ENCODE data around the gene AHCYL1.
"Not testable (repeated sequence)": the region's sequence is repeated elsewhere in the genome, so short reads cannot be mapped to it uniquely, and the experiment has no call there.

Gene AHCYL1

DNA sequence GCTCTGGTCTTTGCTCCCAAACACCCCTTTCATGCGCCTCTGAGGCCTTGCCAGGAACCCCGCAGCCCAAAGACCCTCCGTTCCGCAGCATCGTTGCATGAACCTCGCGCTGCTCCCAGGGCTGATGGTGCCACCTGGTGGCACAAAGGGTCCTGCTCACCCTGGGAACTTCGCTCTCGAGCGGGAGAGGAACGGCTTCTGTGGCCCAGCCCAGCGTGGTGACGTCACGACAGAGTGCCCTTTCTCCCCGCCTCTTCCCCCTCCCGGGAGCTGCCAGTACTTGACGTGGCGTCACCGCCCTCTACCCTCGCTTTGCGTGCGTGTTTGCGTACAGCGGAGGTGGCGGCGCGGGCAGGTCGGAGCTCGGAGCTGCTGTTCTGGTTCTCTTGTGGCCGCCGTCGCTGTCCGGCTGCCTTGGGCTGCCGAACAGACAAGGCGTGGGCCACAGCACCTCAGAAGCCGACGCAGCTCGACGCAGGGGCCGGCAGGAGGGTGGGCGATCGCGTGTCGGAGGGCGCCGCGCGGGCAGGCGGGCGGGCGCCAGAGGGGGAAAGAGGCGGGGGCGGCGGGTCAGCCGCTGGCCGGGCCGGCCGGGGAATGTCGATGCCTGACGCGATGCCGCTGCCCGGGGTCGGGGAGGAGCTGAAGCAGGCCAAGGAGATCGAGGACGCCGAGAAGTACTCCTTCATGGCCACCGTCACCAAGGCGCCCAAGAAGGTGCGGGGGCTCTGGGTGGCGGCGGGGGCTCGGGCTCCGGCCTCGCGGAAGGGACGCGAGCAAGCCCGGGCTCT, at the start of gene AHCYL1:
Gene AHCYL1 (plus strand): TSS at position 310 of the 791 bp plus-strand sequence. CDS start 288 bp downstream, at position 598.
- Histone ChIP-seq H3K9me3 (ENCODE audit: control insufficient read depth, insufficient read depth, low read length) (no peaks in the 10 kb centered on the region), H3K4me1 (ENCODE audit: insufficient read depth, low read length) (peaks cover 25% of the 10 kb centered on the region), H3K36me3 (ENCODE audit: insufficient read depth, low read length) (no peaks in the 10 kb centered on the region), H3K9ac (ENCODE audit: low read depth, low read length) (peak within 1 kb of the TSS; percentile 94)

DNA sequence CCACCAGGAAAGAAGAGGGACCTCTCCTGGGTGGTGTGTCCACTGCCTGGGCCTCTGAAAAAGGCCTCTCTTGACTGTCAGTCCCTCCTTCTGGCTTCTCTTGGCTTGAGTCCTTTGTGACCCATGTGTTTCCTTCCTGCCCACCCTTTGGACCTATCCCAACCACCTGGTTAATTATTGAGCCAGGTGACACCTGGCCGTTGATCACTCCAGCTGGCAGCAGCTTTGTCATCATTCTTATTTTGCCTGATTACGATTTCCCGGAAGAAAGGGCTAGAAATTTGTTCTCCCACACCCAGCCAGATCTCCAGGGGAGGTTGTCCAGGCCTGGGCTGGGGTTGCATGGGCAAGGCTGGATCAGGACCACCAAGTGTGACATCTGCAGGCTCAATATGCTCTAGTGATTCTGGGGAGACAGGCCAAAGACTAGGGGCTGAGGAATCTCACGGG, 49.1 kb upstream of the AHCYL1 start:
- H3K4me1 ChIP-seq (ENCODE audit: insufficient read depth, low read length), result peaks cover 1% of the 10 kb centered on the region
- no peaks in the 10 kb centered on the region for H3K9me3 ChIP-seq (ENCODE audit: control insufficient read depth, insufficient read depth, low read length)
- no peaks in the 10 kb centered on the region for H3K36me3 ChIP-seq (ENCODE audit: insufficient read depth, low read length)
- no peak overlapping the region for H3K9ac ChIP-seq (ENCODE audit: low read depth, low read length)

DNA sequence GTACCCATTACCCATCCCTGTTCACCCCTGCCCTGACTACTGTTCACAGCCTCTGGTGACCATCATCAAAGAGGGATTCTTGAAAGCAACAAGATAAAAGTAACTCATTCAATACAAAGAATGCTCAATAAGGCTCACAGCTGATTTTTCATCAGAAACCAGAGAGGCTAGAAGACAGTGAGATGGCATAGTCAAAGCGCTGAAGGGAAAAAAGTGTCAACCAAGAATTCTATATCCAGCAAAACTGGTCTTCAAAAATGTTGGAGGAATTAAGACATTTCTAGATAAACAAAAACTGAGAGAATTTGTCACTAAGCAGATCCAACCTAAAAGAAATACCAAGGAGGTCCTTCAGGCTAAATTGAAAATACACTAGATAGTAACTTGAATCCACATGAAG, 46.8 kb upstream of the AHCYL1 start:
- Histone ChIP-seq H3K9ac (ENCODE audit: low read depth, low read length) (no peak overlapping the region), H3K9me3 (ENCODE audit: control insufficient read depth, insufficient read depth, low read length) (no peaks in the 10 kb centered on the region), H3K4me1 (ENCODE audit: insufficient read depth, low read length) (no peaks in the 10 kb centered on the region), H3K36me3 (ENCODE audit: insufficient read depth, low read length) (no peaks in the 10 kb centered on the region)

DNA sequence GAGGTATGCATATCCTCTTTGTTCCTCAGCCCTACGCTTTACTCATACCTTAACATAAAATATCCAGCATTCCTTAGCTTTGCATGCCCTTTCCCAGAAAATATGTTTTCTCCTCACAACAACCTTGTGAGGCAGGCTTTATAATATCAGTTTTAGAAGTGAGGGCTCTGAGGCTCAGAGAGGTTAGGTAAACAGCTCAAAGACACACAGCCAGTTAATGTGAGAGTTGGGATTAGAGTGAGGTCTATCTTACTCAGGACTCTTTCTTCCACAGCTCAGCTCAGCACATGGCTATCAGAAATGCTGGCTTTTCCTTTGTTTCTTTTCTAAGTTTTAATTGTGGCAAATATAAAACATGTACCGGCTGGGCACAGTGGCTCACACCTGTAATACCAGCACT, 46.0 kb upstream of the AHCYL1 start:
- Histone ChIP-seq H3K9ac (ENCODE audit: low read depth, low read length) (no peak overlapping the region), H3K36me3 (ENCODE audit: insufficient read depth, low read length) (no peaks in the 10 kb centered on the region), H3K9me3 (ENCODE audit: control insufficient read depth, insufficient read depth, low read length) (no peaks in the 10 kb centered on the region), H3K4me1 (ENCODE audit: insufficient read depth, low read length) (no peaks in the 10 kb centered on the region)

DNA sequence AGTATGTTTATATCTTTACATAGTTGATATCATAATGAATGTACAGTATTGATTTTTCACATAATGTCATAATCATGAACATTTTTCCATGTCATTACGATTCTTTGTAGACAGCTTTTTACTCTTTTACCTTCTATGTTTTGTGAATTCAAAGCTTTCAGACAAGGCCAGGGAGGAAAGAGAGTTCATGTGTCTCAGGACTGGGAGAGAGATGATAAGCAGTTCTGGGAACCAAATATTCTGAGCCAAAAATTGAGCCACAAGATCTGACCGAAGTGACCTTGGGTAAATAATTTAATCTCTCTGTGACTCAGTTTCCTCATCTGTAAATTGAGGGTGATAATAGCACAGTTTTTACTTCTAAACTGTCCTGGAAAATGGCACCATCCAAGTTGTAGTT, 42.1 kb upstream of the AHCYL1 start:
- Histone ChIP-seq H3K4me1 (ENCODE audit: insufficient read depth, low read length) (no peaks in the 10 kb centered on the region), H3K9ac (ENCODE audit: low read depth, low read length) (no peak overlapping the region), H3K9me3 (ENCODE audit: control insufficient read depth, insufficient read depth, low read length) (no peaks in the 10 kb centered on the region), H3K36me3 (ENCODE audit: insufficient read depth, low read length) (no peaks in the 10 kb centered on the region)

DNA sequence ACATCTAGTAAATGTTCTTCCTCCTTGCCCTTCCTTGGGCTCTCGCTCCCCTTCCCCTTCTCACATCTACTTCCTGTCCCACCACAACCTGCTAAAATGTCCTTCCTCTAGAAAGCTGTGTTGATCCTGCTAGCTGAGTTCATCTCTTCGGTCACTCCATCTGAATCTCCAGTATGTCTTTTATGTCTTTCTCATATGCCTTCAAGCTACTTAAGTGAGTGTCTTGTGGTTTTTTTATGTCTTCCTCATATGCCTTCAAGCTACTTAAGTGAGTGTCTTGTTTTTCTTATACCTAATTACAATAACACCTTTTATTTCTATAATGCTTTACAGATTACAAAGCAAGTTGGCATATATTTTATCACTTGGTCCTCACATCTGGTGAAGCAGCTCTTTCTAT, 40.0 kb upstream of the AHCYL1 start:
- H3K9ac ChIP-seq (ENCODE audit: low read depth, low read length), result no peak overlapping the region
- H3K9me3 ChIP-seq (ENCODE audit: control insufficient read depth, insufficient read depth, low read length), result no peaks in the 10 kb centered on the region
- H3K4me1 ChIP-seq (ENCODE audit: insufficient read depth, low read length), result no peaks in the 10 kb centered on the region
- no peaks in the 10 kb centered on the region for H3K36me3 ChIP-seq (ENCODE audit: insufficient read depth, low read length)

DNA sequence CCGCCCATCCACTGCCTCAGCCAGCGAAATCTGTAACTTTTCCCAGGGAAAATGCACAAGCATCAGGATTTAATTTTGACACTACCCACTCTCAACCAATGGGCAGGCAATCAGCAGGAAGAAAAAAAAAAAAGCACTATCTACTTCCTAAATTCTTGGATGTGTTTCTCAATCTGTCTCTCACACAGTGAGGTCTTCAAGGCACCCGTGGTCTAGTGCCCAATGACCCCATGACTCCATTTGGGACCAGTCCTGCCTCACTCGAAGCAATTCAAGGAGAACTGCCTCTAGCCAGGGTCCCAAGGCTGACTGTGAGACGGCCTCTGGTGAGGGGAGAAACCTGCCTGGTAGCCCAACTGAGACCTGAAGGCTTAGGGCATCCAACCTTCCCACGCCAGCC, 38.1 kb upstream of the AHCYL1 start:
- H3K36me3 ChIP-seq (ENCODE audit: insufficient read depth, low read length), result no peaks in the 10 kb centered on the region
- H3K9ac ChIP-seq (ENCODE audit: low read depth, low read length), result no peak overlapping the region
- H3K4me1 ChIP-seq (ENCODE audit: insufficient read depth, low read length), result no peaks in the 10 kb centered on the region
- H3K9me3 ChIP-seq (ENCODE audit: control insufficient read depth, insufficient read depth, low read length), result no peaks in the 10 kb centered on the region

DNA sequence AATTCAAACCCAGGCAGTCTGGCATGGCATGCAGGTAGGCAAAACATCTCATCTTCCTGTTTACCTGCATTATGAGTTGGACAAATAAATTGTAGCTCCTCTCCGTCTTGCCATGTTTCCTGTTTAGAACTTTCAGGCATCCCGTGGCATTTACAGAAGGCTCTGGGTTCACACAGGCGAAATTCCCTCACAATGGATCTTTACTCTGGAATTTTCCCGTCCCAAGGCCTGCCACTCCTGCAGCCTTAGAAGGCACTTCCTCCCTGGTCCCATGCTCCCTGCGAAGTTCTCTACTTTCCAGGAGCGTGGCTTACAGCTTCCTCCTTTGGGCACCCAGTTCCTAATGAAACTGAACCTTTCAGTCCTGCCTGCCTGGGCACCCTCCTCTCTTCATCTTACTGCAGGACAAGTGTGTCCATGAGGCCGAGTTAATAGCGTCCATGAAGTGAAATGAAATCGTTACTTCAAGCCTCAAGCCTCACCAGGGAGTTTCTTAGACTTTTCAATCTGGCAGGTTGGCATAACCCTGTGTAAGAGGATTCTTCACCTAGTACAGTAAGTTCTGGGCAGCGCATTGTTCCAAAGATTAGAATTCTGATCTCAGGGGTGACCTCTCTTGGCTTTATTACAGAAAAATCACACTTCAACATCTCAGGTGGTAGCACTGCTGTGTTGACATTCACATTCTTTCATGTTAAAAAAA, 36.8 kb upstream of the AHCYL1 start:
- no peak overlapping the region for H3K9ac ChIP-seq (ENCODE audit: low read depth, low read length)
- H3K36me3 ChIP-seq (ENCODE audit: insufficient read depth, low read length), result no peaks in the 10 kb centered on the region
- H3K9me3 ChIP-seq (ENCODE audit: control insufficient read depth, insufficient read depth, low read length), result no peaks in the 10 kb centered on the region
- H3K4me1 ChIP-seq (ENCODE audit: insufficient read depth, low read length), result no peaks in the 10 kb centered on the region

DNA sequence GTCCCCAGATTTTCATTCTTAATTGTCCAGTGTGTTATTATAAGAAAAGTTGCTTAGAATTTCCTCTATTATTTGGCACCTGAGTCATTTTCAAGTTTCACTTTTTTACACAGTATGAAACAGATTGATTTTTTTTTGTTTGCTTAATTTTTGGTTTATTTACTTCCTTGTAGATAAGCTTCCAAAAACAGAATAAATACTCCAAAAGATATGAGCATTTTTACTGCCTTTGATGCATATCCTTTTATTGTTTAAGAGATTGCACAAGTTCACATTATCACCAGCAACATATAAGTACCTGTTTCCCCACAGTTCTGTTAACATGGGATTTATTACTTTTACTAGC, 36.3 kb upstream of the AHCYL1 start:
- Histone ChIP-seq H3K9me3 (ENCODE audit: control insufficient read depth, insufficient read depth, low read length) (no peaks in the 10 kb centered on the region), H3K9ac (ENCODE audit: low read depth, low read length) (no peak overlapping the region), H3K4me1 (ENCODE audit: insufficient read depth, low read length) (no peaks in the 10 kb centered on the region), H3K36me3 (ENCODE audit: insufficient read depth, low read length) (no peaks in the 10 kb centered on the region)

DNA sequence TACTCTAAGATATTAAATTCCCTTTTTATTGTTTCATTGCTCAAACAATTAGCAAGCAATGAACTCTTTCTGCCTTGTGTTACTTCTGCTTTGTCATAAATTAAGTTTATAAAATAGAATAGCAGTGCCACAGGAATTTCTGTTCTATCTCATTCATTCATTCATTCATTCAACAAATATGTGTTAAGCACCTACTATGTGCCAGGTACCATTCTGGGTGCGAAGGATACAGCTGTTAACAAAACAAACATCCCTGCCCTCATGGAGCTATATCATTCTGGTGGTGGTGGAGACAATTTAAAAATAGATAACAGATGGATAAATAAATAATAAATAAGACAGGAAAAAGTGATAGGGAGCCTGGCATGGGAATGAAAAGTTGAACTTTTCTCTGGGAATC, 34.5 kb upstream of the AHCYL1 start:
- Histone ChIP-seq H3K4me1 (ENCODE audit: insufficient read depth, low read length) (no peaks in the 10 kb centered on the region), H3K9ac (ENCODE audit: low read depth, low read length) (no peak overlapping the region), H3K9me3 (ENCODE audit: control insufficient read depth, insufficient read depth, low read length) (no peaks in the 10 kb centered on the region), H3K36me3 (ENCODE audit: insufficient read depth, low read length) (no peaks in the 10 kb centered on the region)

DNA sequence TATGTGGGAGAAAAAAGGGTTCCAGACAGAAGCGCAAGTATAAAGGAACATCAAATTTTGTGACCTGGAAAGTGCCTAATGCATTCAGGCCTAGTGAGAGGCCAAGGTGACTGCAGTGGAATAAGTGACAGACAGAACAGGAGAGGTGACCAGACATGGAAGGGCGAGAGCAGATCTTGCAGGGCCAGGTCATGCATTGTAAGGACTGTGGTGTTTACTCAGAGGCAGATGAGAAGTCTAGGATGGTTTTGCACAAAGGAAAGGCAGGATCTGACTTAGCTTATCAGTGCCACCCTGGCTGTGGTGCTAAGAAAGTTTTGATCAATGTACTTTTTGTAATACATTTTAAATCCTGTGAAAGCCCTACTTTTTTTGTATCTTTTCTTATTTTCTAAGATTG, 34.1 kb upstream of the AHCYL1 start:
- no peaks in the 10 kb centered on the region for H3K4me1 ChIP-seq (ENCODE audit: insufficient read depth, low read length)
- no peaks in the 10 kb centered on the region for H3K9me3 ChIP-seq (ENCODE audit: control insufficient read depth, insufficient read depth, low read length)
- H3K36me3 ChIP-seq (ENCODE audit: insufficient read depth, low read length), result no peaks in the 10 kb centered on the region
- no peak overlapping the region for H3K9ac ChIP-seq (ENCODE audit: low read depth, low read length)

DNA sequence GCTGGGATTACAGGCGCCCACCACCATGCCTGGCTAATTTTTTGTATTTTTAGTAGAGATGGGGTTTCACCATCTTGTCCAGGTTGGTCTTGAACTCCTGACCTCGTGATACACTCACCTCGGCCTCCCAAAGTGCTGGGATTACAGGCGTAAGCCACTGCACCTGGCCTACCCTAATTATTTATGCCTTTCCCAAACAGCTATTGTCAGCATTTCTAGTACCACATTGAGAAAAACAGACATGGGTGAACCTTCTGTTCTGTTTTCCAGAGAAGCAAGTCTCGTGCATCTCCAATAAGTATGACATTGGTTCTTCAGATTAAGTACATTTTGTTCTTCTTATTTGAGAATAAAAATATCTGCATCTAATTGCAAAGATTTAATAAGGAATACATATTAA, 33.1 kb upstream of the AHCYL1 start:
- H3K4me1 ChIP-seq (ENCODE audit: insufficient read depth, low read length); H3K36me3 ChIP-seq (ENCODE audit: insufficient read depth, low read length); H3K9ac ChIP-seq (ENCODE audit: low read depth, low read length); H3K9me3 ChIP-seq (ENCODE audit: control insufficient read depth, insufficient read depth, low read length): not testable (repeated sequence)

DNA sequence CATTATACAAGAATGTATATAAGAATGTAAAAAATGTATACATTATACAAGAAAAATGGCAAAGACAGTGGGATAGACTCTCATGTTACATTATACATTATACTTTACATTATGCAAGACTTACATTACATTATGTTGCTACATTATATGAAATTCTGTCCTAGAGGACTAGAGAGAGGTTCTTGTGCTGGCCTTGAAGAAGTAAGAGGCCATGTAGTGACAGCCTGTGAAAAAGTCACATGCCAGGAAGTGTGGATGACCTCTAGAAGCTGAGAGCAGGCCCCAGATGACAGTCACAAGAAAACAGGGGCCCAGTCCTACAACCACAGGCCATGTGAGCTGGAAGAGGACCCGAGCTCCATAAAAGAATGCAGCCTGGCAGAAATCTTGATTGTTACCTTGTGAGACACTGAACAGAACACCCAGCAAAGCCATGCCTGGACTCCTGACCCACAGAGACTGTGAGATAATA, 30.5 kb upstream of the AHCYL1 start:
- no peaks in the 10 kb centered on the region for H3K36me3 ChIP-seq (ENCODE audit: insufficient read depth, low read length)
- H3K9me3 ChIP-seq (ENCODE audit: control insufficient read depth, insufficient read depth, low read length), result no peaks in the 10 kb centered on the region
- H3K9ac ChIP-seq (ENCODE audit: low read depth, low read length), result no peak overlapping the region
- H3K4me1 ChIP-seq (ENCODE audit: insufficient read depth, low read length), result peaks cover 8% of the 10 kb centered on the region; the same call in 1 of the 2 replicates

DNA sequence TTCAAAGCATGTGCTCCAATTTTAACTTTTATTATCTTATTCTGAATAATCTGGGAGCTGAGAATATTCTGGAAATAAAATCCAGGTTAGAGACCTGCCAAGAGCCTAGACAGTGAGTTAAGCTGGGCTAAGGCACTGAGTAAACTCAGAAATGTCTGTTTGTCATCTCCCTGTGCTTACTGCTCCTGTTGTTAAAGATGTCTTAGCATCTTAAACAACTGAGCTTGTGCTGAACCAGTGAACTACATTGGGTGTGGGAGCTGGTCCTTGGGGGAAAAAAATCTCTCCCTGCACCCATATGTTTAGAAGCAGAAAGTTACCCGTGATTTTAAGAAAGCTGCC, 25.0 kb upstream of the AHCYL1 start:
- Histone ChIP-seq H3K9me3 (ENCODE audit: control insufficient read depth, insufficient read depth, low read length) (no peaks in the 10 kb centered on the region), H3K36me3 (ENCODE audit: insufficient read depth, low read length) (no peaks in the 10 kb centered on the region), H3K9ac (ENCODE audit: low read depth, low read length) (no peak overlapping the region), H3K4me1 (ENCODE audit: insufficient read depth, low read length) (peaks cover 36% of the 10 kb centered on the region)

Data from ES-I3 (cell line).